GM12891 (cell line): ENCODE measurements around the gene AGAP2.
A peak's percentile ranks its signal among the peaks of the same experiment; 100 is the strongest.
"Not testable (repeated sequence)": the region's sequence is repeated elsewhere in the genome, so short reads cannot be mapped to it uniquely, and the experiment has no call there.

Experiments used
- DNase-seq: peaks from one replicate; pipeline ENCODE4 v3.0.0; 2011; ENCODE audit warnings: low spot score; ENCODE audit not compliant: insufficient read length
- FAIRE-seq: peaks from 2 replicates; lab custom pipeline; 2011; peaks lifted over from hg19 to GRCh38; lab: Jason Lieb, UNC
- PAX5 ChIP-seq: IDR thresholded peaks from 2 replicates; pipeline ENCODE4 v1.6.1; 2011; ENCODE audit warnings: low read length, moderate library complexity, mild to moderate bottlenecking; ENCODE audit not compliant: insufficient read depth, severe bottlenecking
- POLR2A ChIP-seq: IDR thresholded peaks from 2 replicates; pipeline ENCODE4 v1.6.1; 2011; ENCODE audit warnings: low read depth, low read length, control low read depth
- POLR2AphosphoS5 ChIP-seq: IDR thresholded peaks from 2 replicates; pipeline ENCODE4 v1.6.1; 2011; ENCODE audit warnings: low read depth, low read length, control low read depth
- POU2F2 ChIP-seq: IDR thresholded peaks from 2 replicates; pipeline ENCODE4 v1.6.1; 2011; ENCODE audit warnings: low read depth, mild to moderate bottlenecking, control low read depth, low read length, moderate library complexity
- SPI1 ChIP-seq: IDR thresholded peaks from 2 replicates; pipeline ENCODE4 v1.6.1; 2011; ENCODE audit warnings: low read depth, low read length, control low read depth
- TAF1 ChIP-seq: IDR thresholded peaks from 2 replicates; pipeline ENCODE4 v1.6.1; 2011; ENCODE audit warnings: low read depth, low read length, control low read depth

The AGAP2 gene

GRCh38 chr12:57700317-57700716 is 38.2 kb downstream of the AGAP2 start:
- TF ChIP-seq POLR2A (no peak), PAX5 (no peak), SPI1 (no peak), TAF1 (no peak), POLR2AphosphoS5 (no peak), POU2F2 (no peak)
- no peak for DNase-seq

GRCh38 chr12:57698414-57698813 is 40.1 kb downstream of the AGAP2 start:
- DNase-seq (no peak), FAIRE-seq (no peak)
- TF ChIP-seq POLR2AphosphoS5: peak; percentile 25; the same call in 1 of the 2 replicates
- no peak for TF ChIP-seq TAF1
- TF ChIP-seq PAX5: no peak
- TF ChIP-seq SPI1: no peak
- no peak for TF ChIP-seq POLR2A

More at GRCh38 chr12:57700317-57700716, 38.2 kb downstream of the AGAP2 start:
- no peak for FAIRE-seq

- DNase-seq: no peak
- no peak for FAIRE-seq
- no peak for TF ChIP-seq PAX5
- TF ChIP-seq TAF1: no peak
- no peak for TF ChIP-seq POLR2AphosphoS5
- TF ChIP-seq POU2F2: no peak
- no peak for TF ChIP-seq SPI1
- no peak for TF ChIP-seq POLR2A
Measured at GRCh38 chr12:57697076-57697475, 41.5 kb downstream of the AGAP2 start.

GRCh38 chr12:57695770-57696432 is 42.6 kb downstream of the AGAP2 start:
- FAIRE-seq (no peak), DNase-seq (no peak)
- TF ChIP-seq POLR2A: no peak

- DNase-seq (no peak), FAIRE-seq (peak; percentile 55)
- no peak for TF ChIP-seq POLR2A
- TF ChIP-seq SPI1: no peak
Measured at GRCh38 chr12:57694459-57695019, 44.0 kb downstream of the AGAP2 start.

- TF ChIP-seq SPI1: peak; percentile 74
- TF ChIP-seq PAX5: no peak
- peak; percentile 98 for TF ChIP-seq POLR2A
- peak; percentile 86 for TF ChIP-seq TAF1
- peak; percentile 94 for TF ChIP-seq POLR2AphosphoS5
- peak; percentile 87 for TF ChIP-seq POU2F2
- DNase-seq (peak; percentile 74), FAIRE-seq (peak; percentile 98)
Measured at GRCh38 chr12:57693659-57694458, 44.7 kb downstream of the AGAP2 start, which contains the start of gene OS9. OS9 (plus strand) TSS chr12:57694132; CDS start chr12:57694162, 30 bp downstream.

- TF ChIP-seq SPI1 (no peak), POLR2A (no peak), PAX5 (no peak), POLR2AphosphoS5 (no peak), TAF1 (no peak), POU2F2 (no peak)
- no peak for FAIRE-seq
Measured at GRCh38 chr12:57693317-57693658, 45.3 kb downstream of the AGAP2 start.

GRCh38 chr12:57692500-57692899 is 46.0 kb downstream of the AGAP2 start:
- TF ChIP-seq POLR2AphosphoS5 (no peak), SPI1 (no peak), POLR2A (no peak), POU2F2 (no peak), TAF1 (no peak), PAX5 (no peak)
- no peak for FAIRE-seq

More at GRCh38 chr12:57693317-57693658, 45.3 kb downstream of the AGAP2 start:
- no peak for DNase-seq

GRCh38 chr12:57688931-57689330 is 49.6 kb downstream of the AGAP2 start:
- no peak for DNase-seq
- FAIRE-seq: no peak
- TF ChIP-seq PAX5 (no peak), POLR2AphosphoS5 (no peak)

More at GRCh38 chr12:57692500-57692899, 46.0 kb downstream of the AGAP2 start:
- no peak for DNase-seq

GRCh38 chr12:57687862-57688261 is 50.7 kb downstream of the AGAP2 start:
- DNase-seq: no peak
- TF ChIP-seq SPI1 (no peak), TAF1 (no peak), POU2F2 (no peak), POLR2AphosphoS5 (no peak), PAX5 (no peak), POLR2A (no peak)
- FAIRE-seq: no peak

- TF ChIP-seq POLR2A (no peak), TAF1 (no peak)
- DNase-seq (no peak), FAIRE-seq (no peak)
Measured at GRCh38 chr12:57679697-57680096, 58.8 kb downstream of the AGAP2 start.

- not testable (repeated sequence) for FAIRE-seq, DNase-seq
Measured at GRCh38 chr12:57677947-57678346, 60.6 kb downstream of the AGAP2 start.
